Activated naive CD4-positive, alpha-beta T cell treated with anti-CD3 and anti-CD28 coated beads, Interleukin-2, amount 50 U/mL, for 16 hours (primary cell): Measurements from ENCODE around the gene TRAF6.
"Not testable (repeated sequence)": the region's sequence is repeated elsewhere in the genome, so short reads cannot be mapped to it uniquely, and the experiment has no call there.

Experiments
- DNase-seq: peaks from one replicate; pipeline ENCODE4 v3.0.0-alpha.2; 2020

The TRAF6 gene

GRCh38 chr11:36509694-36510593 lies at the start of gene TRAF6:
Gene TRAF6 (minus strand): TSS chr11:36510272. CDS start chr11:36501515, 8,757 bp downstream.
- DNase-seq = peak; percentile 90

- no peak for DNase-seq
Measured at GRCh38 chr11:36558571-36559413, 48.7 kb upstream of the TRAF6 start.

- DNase-seq = no peak
Measured at GRCh38 chr11:36557991-36558390, 47.9 kb upstream of the TRAF6 start.

- not testable (repeated sequence) for DNase-seq
Measured at GRCh38 chr11:36557390-36557789, 47.3 kb upstream of the TRAF6 start.

- no peak for DNase-seq
Measured at GRCh38 chr11:36550385-36551115, 40.5 kb upstream of the TRAF6 start.

GRCh38 chr11:36540998-36541397 lies 30.9 kb upstream of the TRAF6 start:
- DNase-seq = no peak

GRCh38 chr11:36534276-36534840 lies 24.3 kb upstream of the TRAF6 start:
- no peak for DNase-seq

- DNase-seq = no peak
Measured at GRCh38 chr11:36532941-36533601, 23.0 kb upstream of the TRAF6 start.

GRCh38 chr11:36530840-36531239 lies 20.8 kb upstream of the TRAF6 start:
- DNase-seq = no peak

- DNase-seq = no peak
Measured at GRCh38 chr11:36513965-36514364, 3.9 kb upstream of the TRAF6 start.

GRCh38 chr11:36512016-36512415 lies 1.9 kb upstream of the TRAF6 start:
- no peak for DNase-seq

- not testable (repeated sequence) for DNase-seq
Measured at GRCh38 chr11:36511062-36511461, 990 bp upstream of the TRAF6 start.

GRCh38 chr11:36510594-36510942 lies 496 bp upstream of the TRAF6 start:
- no peak for DNase-seq

- peak; percentile 13 for DNase-seq
Measured at GRCh38 chr11:36509201-36509639, 852 bp downstream of the TRAF6 start.

- DNase-seq = no peak
Measured at GRCh38 chr11:36508743-36509142, 1.3 kb downstream of the TRAF6 start.

GRCh38 chr11:36507824-36508489 lies 2.1 kb downstream of the TRAF6 start:
- DNase-seq = no peak

- DNase-seq = no peak
Measured at GRCh38 chr11:36501236-36501635, 8.8 kb downstream of the TRAF6 start.

- DNase-seq = no peak
Measured at GRCh38 chr11:36500315-36500721, 9.8 kb downstream of the TRAF6 start.

- no peak for DNase-seq
Measured at GRCh38 chr11:36499315-36499714, 10.8 kb downstream of the TRAF6 start.

GRCh38 chr11:36498721-36499120 lies 11.4 kb downstream of the TRAF6 start:
- DNase-seq = no peak

GRCh38 chr11:36493332-36493731 lies 16.7 kb downstream of the TRAF6 start:
- DNase-seq = no peak
